MCF 10A (cell line): ENCODE measurements around the gene MAN2A1. TPM values are rescaled to one million over a fixed set of nuclear protein-coding genes. Genes with fewer than 3 reads are reported as not detected.

ENCODE experiments used
- BruUV-seq: library from RNA; stranded (reverse); fragments of 400-500 nt; replicated peaks from 2 replicates; lab custom pipeline; 2021; lab: Mats Ljungman, UMichigan
- CTCF ChIA-PET: fragments of 300-600 bp; sonication (Branson Sonifier 250); formaldehyde crosslinking; extraction: SDS; loops from one replicate; lab custom pipeline; 2021; ENCODE audit warnings: antibody characterized with exemption, inconsistent platforms; lab: Yijun Ruan, JAX
- POLR2A ChIA-PET: fragments of 300-600, 350-650 bp; sonication (Branson Sonifier 250); formaldehyde crosslinking; extraction: SDS; loops from one replicate; lab custom pipeline; 2020; ENCODE audit warnings: antibody characterized with exemption, inconsistent platforms; lab: Yijun Ruan, JAX
- DNase-seq: peaks from one replicate; pipeline ENCODE4 v3.0.0-alpha.2; 2018; ENCODE audit not compliant: unreplicated experiment
- H3K27ac Mint-ChIP-seq: one replicate; pipeline ENCODE4 v1.8.0; 2022; ENCODE audit warnings: mild to moderate bottlenecking, low read depth, mixed read lengths; ENCODE audit not compliant: unreplicated experiment
- H3K27me3 Mint-ChIP-seq: one replicate; pipeline ENCODE4 v1.8.0; 2022; ENCODE audit warnings: mixed read lengths; ENCODE audit not compliant: insufficient read depth, unreplicated experiment
- H3K36me3 Mint-ChIP-seq: one replicate; pipeline ENCODE4 v1.8.0; 2022; ENCODE audit warnings: mild to moderate bottlenecking, moderate library complexity, mixed read lengths; ENCODE audit not compliant: insufficient read depth, unreplicated experiment
- H3K4me1 Mint-ChIP-seq: one replicate; pipeline ENCODE4 v1.8.0; 2022; ENCODE audit warnings: mixed read lengths; ENCODE audit not compliant: insufficient read depth, unreplicated experiment
- H3K4me3 Mint-ChIP-seq: one replicate; pipeline ENCODE4 v1.8.0; 2022; ENCODE audit warnings: mild to moderate bottlenecking, moderate library complexity, mixed read lengths; ENCODE audit not compliant: unreplicated experiment
- H3K9me3 Mint-ChIP-seq: one replicate; pipeline ENCODE4 v1.8.0; 2022; ENCODE audit warnings: mixed read lengths; ENCODE audit not compliant: unreplicated experiment
- CTCF ChIP-seq: fragments of 200-600 bp; IDR thresholded peaks from one replicate; pipeline ENCODE4 v1.8.0; 2022; ENCODE audit warnings: antibody characterized with exemption, mild to moderate bottlenecking; ENCODE audit not compliant: unreplicated experiment
- intact Hi-C: fragments of 100-400 bp; cut with micrococcal nuclease; formaldehyde crosslinking; loops from 2 replicates; pipeline ENCODE4 v1.14.1; 2022
- total RNA-seq: library from RNA; stranded (reverse); gene quantifications from 2 replicates; pipeline ENCODE4 v1.2.3, GENCODE V29; 2022

MAN2A1 gene
- total RNA-seq, 1 experiment from 2014 or later = 44.1 TPM

- peaks cover 10% of the 10 kb centered on the region for H3K4me1 Mint-ChIP-seq
- POLR2A ChIA-PET = no interaction called here
- no peak for DNase-seq
- no peak for TF ChIP-seq CTCF
- H3K36me3 Mint-ChIP-seq = peaks cover 24% of the 10 kb centered on the region
- peaks cover 6% of the 10 kb centered on the region for H3K9me3 Mint-ChIP-seq
- H3K4me3 Mint-ChIP-seq = no peak overlapping the region
- no peaks in the 10 kb centered on the region for H3K27me3 Mint-ChIP-seq
- intact Hi-C loops = no loop called here
- no peak overlapping the region for H3K27ac Mint-ChIP-seq
- CTCF ChIA-PET = no interaction called here
- BruUV-seq = no TSS peak
Measured at GRCh38 chr5:109762821-109763220, 73.1 kb downstream of the MAN2A1 start.

- CTCF ChIA-PET = no interaction called here
Measured at GRCh38 chr5:109767184-109767995, 77.7 kb downstream of the MAN2A1 start.

GRCh38 chr5:109767997-109768396 is 78.3 kb downstream of the MAN2A1 start:
- ChIA-PET POLR2A (interaction anchor here (1.0 kb wide), 1 partner anchor 16 kb away, joined by 3 read pairs; no protein-coding TSS in a partner anchor), CTCF (no interaction called here)
- H3K4me3 Mint-ChIP-seq = no peak overlapping the region
- H3K27ac Mint-ChIP-seq = no peak overlapping the region
- DNase-seq = no peak
- peaks cover 5% of the 10 kb centered on the region for H3K4me1 Mint-ChIP-seq
- no peak for TF ChIP-seq CTCF
- no TSS peak for BruUV-seq
- intact Hi-C loops = no loop called here
- no peaks in the 10 kb centered on the region for H3K27me3 Mint-ChIP-seq
- H3K36me3 Mint-ChIP-seq = peaks cover 40% of the 10 kb centered on the region
- H3K9me3 Mint-ChIP-seq = no peaks in the 10 kb centered on the region

More at GRCh38 chr5:109767184-109767995, 77.7 kb downstream of the MAN2A1 start:
- intact Hi-C loops = no loop called here
- H3K9me3 Mint-ChIP-seq = no peaks in the 10 kb centered on the region
- peaks cover 5% of the 10 kb centered on the region for H3K4me1 Mint-ChIP-seq
- TF ChIP-seq CTCF = no peak
- no peak overlapping the region for H3K4me3 Mint-ChIP-seq
- no peaks in the 10 kb centered on the region for H3K27me3 Mint-ChIP-seq
- DNase-seq = no peak
- POLR2A ChIA-PET = interaction anchor here (1.0 kb wide), 1 partner anchor 15 kb away, joined by 3 read pairs; no protein-coding TSS in a partner anchor
- BruUV-seq = no TSS peak
- H3K27ac Mint-ChIP-seq = no peak overlapping the region
- peaks cover 40% of the 10 kb centered on the region for H3K36me3 Mint-ChIP-seq

- Mint-ChIP-seq H3K27ac (no peak overlapping the region), H3K4me3 (no peak overlapping the region), H3K9me3 (no peaks in the 10 kb centered on the region), H3K4me1 (peaks cover 5% of the 10 kb centered on the region), H3K36me3 (peaks cover 40% of the 10 kb centered on the region), H3K27me3 (no peaks in the 10 kb centered on the region)
- CTCF ChIA-PET = interaction anchor here (0.6 kb wide), 1 partner anchor 1465 kb away, joined by 3 read pairs; no protein-coding TSS in a partner anchor
- BruUV-seq = no TSS peak
- POLR2A ChIA-PET = interaction anchor here (0.6 kb wide), 1 partner anchor 11 kb away, joined by 3 read pairs; no protein-coding TSS in a partner anchor
- intact Hi-C loops = no loop called here
- no peak for TF ChIP-seq CTCF
- DNase-seq = no peak
Measured at GRCh38 chr5:109769597-109770291, 80.0 kb downstream of the MAN2A1 start.
